HepG2 (cell line): ENCODE results near the gene MOBP. TPM values are rescaled to one million over a fixed set of nuclear protein-coding genes. Genes with fewer than 3 reads are reported as not detected.

Source experiments
- JUND ChIP-seq: sonication (generic); formaldehyde crosslinking; IDR thresholded peaks from 2 replicates; pipeline ENCODE4 v1.8.0; 2022; ENCODE audit warnings: mild to moderate bottlenecking, missing genetic modification reagents
- MYNN ChIP-seq: sonication (generic); formaldehyde crosslinking; IDR thresholded peaks from 2 replicates; pipeline ENCODE4 v1.4.0; 2020; ENCODE audit warnings: mild to moderate bottlenecking, low read depth, missing genetic modification reagents
- ZBTB8A ChIP-seq: sonication (generic); formaldehyde crosslinking; IDR thresholded peaks from 2 replicates; pipeline ENCODE4 v1.4.0; 2020; ENCODE audit warnings: mild to moderate bottlenecking, low read depth, missing genetic modification reagents, borderline replicate concordance
- ZNF567 ChIP-seq: sonication (generic); formaldehyde crosslinking; IDR thresholded peaks from 2 replicates; pipeline ENCODE4 v1.8.1; 2023; ENCODE audit warnings: mild to moderate bottlenecking, missing genetic modification reagents, borderline replicate concordance
- polyA plus RNA-seq, 8 experiments: library from polyadenylated mRNA; depleted of rRNA in 3 of 8; stranded (reverse) in 7 of 8; unstranded in 1 of 8; fragments of >200 nt; fragmentation: Illumina TruSeq in 4 of 8; extraction: Trizol in 4 of 8; gene quantifications; 2 replicates each; pipeline versions ENCODE4 v1.2.1 to v1.2.3, GENCODE V29; 2011 to 2016; ENCODE audit warnings: low read depth in 4 of 8, missing spikeins in 1 of 8, mixed read lengths in 1 of 8; ENCODE audit not compliant: insufficient read depth in 1 of 8
- total RNA-seq, 5 experiments: library from RNA; depleted of rRNA; stranded (reverse); fragments of >200 nt; fragmentation: Illumina TruSeq; extraction: Trizol; gene quantifications; 2 replicates each; pipeline ENCODE4 v1.2.3, GENCODE V29; 2016; ENCODE audit warnings: low read depth in 1 of 5
- TF ChIP-seq, protein P1 (sequence below): sonication (generic); formaldehyde crosslinking; conservative IDR thresholded peaks from 2 replicates; pipeline ENCODE4 v1.8.0; 2022; ENCODE audit warnings: missing genetic modification reagents
- TF ChIP-seq, protein P2 (sequence below): sonication (generic); formaldehyde crosslinking; IDR thresholded peaks from 2 replicates; pipeline ENCODE4 v1.4.0; 2020; ENCODE audit warnings: missing genetic modification reagents, borderline replicate concordance
- TF ChIP-seq, protein P3 (sequence below): sonication (generic); formaldehyde crosslinking; IDR thresholded peaks from 2 replicates; pipeline ENCODE4 v1.9.0; 2021; ENCODE audit warnings: mild to moderate bottlenecking, missing genetic modification reagents

MOBP gene
- total and polyA plus RNA-seq, 2 of the 13 experiments (the other 11 are each of a cell fraction or from before 2014, with no cell fraction given) = not detected

DNA sequence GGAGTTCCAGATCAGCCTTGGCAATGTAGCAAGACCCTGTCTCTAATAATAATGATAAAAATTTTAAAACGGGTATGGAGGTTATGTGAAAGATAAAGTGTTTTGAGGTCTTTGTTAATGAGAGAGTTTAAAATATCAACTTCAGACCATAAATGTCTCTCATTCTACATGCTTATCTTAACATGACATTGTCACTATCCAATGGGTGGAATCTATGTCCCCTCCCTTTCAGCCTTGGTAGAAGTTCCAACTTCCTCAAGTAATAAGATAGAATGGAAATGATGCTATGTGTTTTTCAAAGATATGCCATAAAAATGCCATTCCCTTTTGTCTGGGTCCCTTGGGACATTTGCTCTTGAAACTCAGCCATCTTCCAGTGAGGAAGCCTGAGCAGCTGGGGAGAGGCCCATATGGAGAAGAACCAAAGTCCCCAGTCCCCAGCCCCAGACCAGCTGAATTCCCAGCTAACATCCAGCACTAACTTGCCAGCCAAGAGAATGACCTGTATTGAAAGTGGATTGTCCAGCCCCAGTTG, 44.0 kb upstream of the MOBP start (continued):
- TF ChIP-seq, protein P1, sequence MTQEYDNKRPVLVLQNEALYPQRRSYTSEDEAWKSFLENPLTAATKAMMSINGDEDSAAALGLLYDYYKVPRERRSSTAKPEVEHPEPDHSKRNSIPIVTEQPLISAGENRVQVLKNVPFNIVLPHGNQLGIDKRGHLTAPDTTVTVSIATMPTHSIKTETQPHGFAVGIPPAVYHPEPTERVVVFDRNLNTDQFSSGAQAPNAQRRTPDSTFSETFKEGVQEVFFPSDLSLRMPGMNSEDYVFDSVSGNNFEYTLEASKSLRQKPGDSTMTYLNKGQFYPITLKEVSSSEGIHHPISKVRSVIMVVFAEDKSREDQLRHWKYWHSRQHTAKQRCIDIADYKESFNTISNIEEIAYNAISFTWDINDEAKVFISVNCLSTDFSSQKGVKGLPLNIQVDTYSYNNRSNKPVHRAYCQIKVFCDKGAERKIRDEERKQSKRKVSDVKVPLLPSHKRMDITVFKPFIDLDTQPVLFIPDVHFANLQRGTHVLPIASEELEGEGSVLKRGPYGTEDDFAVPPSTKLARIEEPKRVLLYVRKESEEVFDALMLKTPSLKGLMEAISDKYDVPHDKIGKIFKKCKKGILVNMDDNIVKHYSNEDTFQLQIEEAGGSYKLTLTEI (CRISPR knock-in tag) = no peak
- TF ChIP-seq JUND (CRISPR knock-in tag) (no peak), ZBTB8A (no peak), MYNN (CRISPR knock-in tag) (no peak), ZNF567 (CRISPR knock-in tag) (no peak)
- TF ChIP-seq, protein P2, sequence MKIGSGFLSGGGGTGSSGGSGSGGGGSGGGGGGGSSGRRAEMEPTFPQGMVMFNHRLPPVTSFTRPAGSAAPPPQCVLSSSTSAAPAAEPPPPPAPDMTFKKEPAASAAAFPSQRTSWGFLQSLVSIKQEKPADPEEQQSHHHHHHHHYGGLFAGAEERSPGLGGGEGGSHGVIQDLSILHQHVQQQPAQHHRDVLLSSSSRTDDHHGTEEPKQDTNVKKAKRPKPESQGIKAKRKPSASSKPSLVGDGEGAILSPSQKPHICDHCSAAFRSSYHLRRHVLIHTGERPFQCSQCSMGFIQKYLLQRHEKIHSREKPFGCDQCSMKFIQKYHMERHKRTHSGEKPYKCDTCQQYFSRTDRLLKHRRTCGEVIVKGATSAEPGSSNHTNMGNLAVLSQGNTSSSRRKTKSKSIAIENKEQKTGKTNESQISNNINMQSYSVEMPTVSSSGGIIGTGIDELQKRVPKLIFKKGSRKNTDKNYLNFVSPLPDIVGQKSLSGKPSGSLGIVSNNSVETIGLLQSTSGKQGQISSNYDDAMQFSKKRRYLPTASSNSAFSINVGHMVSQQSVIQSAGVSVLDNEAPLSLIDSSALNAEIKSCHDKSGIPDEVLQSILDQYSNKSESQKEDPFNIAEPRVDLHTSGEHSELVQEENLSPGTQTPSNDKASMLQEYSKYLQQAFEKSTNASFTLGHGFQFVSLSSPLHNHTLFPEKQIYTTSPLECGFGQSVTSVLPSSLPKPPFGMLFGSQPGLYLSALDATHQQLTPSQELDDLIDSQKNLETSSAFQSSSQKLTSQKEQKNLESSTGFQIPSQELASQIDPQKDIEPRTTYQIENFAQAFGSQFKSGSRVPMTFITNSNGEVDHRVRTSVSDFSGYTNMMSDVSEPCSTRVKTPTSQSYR (CRISPR knock-in tag) = no peak
- TF ChIP-seq, protein P3, sequence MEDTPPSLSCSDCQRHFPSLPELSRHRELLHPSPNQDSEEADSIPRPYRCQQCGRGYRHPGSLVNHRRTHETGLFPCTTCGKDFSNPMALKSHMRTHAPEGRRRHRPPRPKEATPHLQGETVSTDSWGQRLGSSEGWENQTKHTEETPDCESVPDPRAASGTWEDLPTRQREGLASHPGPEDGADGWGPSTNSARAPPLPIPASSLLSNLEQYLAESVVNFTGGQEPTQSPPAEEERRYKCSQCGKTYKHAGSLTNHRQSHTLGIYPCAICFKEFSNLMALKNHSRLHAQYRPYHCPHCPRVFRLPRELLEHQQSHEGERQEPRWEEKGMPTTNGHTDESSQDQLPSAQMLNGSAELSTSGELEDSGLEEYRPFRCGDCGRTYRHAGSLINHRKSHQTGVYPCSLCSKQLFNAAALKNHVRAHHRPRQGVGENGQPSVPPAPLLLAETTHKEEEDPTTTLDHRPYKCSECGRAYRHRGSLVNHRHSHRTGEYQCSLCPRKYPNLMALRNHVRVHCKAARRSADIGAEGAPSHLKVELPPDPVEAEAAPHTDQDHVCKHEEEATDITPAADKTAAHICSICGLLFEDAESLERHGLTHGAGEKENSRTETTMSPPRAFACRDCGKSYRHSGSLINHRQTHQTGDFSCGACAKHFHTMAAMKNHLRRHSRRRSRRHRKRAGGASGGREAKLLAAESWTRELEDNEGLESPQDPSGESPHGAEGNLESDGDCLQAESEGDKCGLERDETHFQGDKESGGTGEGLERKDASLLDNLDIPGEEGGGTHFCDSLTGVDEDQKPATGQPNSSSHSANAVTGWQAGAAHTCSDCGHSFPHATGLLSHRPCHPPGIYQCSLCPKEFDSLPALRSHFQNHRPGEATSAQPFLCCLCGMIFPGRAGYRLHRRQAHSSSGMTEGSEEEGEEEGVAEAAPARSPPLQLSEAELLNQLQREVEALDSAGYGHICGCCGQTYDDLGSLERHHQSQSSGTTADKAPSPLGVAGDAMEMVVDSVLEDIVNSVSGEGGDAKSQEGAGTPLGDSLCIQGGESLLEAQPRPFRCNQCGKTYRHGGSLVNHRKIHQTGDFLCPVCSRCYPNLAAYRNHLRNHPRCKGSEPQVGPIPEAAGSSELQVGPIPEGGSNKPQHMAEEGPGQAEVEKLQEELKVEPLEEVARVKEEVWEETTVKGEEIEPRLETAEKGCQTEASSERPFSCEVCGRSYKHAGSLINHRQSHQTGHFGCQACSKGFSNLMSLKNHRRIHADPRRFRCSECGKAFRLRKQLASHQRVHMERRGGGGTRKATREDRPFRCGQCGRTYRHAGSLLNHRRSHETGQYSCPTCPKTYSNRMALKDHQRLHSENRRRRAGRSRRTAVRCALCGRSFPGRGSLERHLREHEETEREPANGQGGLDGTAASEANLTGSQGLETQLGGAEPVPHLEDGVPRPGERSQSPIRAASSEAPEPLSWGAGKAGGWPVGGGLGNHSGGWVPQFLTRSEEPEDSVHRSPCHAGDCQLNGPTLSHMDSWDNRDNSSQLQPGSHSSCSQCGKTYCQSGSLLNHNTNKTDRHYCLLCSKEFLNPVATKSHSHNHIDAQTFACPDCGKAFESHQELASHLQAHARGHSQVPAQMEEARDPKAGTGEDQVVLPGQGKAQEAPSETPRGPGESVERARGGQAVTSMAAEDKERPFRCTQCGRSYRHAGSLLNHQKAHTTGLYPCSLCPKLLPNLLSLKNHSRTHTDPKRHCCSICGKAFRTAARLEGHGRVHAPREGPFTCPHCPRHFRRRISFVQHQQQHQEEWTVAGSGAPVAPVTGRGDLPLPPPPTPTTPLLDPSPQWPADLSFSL (CRISPR knock-in tag) = no peak
